SK-N-SH (cell line): ENCODE data around the gene DGUOK. TPM values are rescaled to one million over a fixed set of nuclear protein-coding genes. Genes with fewer than 3 reads are reported as not detected.

Source experiments
- CTCF ChIA-PET: fragments of 300-600, 350-600 bp; formaldehyde crosslinking; extraction: SDS; loops from one replicate; lab custom pipeline; 2021; lab: Yijun Ruan, JAX
- POLR2A ChIA-PET: fragments of 350-600 bp; sonication (Branson Sonifier 250); formaldehyde crosslinking; extraction: SDS; loops from one replicate; lab custom pipeline; 2020; ENCODE audit warnings: antibody characterized with exemption, inconsistent platforms; lab: Yijun Ruan, JAX
- DNase-seq: peaks from one replicate; pipeline ENCODE4 v3.0.0; 2012
- H2AFZ ChIP-seq: fragments of 200-600 bp; sonication (generic); 2 replicates; pipeline ENCODE4 v1.8.1; 2016; ENCODE audit warnings: antibody characterized with exemption, mild to moderate bottlenecking, low read depth
- H3F3A ChIP-seq: fragments of 200-600 bp; sonication (generic); replicated peaks from 2 replicates; pipeline ENCODE3; 2016; ENCODE audit warnings: antibody characterized with exemption, mild to moderate bottlenecking; ENCODE audit not compliant: insufficient read depth
- H3K27ac ChIP-seq, 2 experiments: fragments of 200-500 bp in 1 of 2; fragments of 200-600 bp in 1 of 2; sonication (Bioruptor generic) in 1 of 2; sonication (generic), shearing (Covaris generic) in 1 of 2; 2 replicates each; pipeline versions ENCODE4 v1.5.1 to v1.6.1; 2014 to 2016; ENCODE audit warnings: low read depth in 2 of 2, inconsistent platforms in 1 of 2, low read length in 1 of 2, mild to moderate bottlenecking in 1 of 2, mixed read lengths in 1 of 2
- H3K27me3 ChIP-seq: fragments of 200-600 bp; sonication (generic), shearing (Covaris generic); 2 replicates; pipeline ENCODE4 v1.6.1; 2016; ENCODE audit warnings: mixed run types; ENCODE audit not compliant: insufficient read depth
- H3K36me3 ChIP-seq, 2 experiments: fragments of 200-500 bp in 1 of 2; fragments of 200-600 bp in 1 of 2; sonication (Bioruptor generic) in 1 of 2; sonication (generic) in 1 of 2; replicated peaks in 1 of 2; 2 replicates each; pipeline versions ENCODE3 to v1.5.1; 2014 to 2016; ENCODE audit warnings: low read length in 1 of 2, mild to moderate bottlenecking in 1 of 2; ENCODE audit not compliant: insufficient read depth in 2 of 2, control insufficient read depth in 1 of 2
- H3K4me1 ChIP-seq, 2 experiments: fragments of 200-500 bp in 1 of 2; fragments of 200-600 bp in 1 of 2; sonication (Bioruptor generic) in 1 of 2; sonication (generic), shearing (Covaris generic) in 1 of 2; 2 replicates each; pipeline versions ENCODE4 v1.5.1 to v1.6.1; 2014 to 2016; ENCODE audit warnings: low read depth in 1 of 2, low read length in 1 of 2, mixed run types in 1 of 2; ENCODE audit not compliant: insufficient read depth in 2 of 2, control insufficient read depth in 1 of 2
- H3K4me2 ChIP-seq: fragments of 200-600 bp; sonication (generic), shearing (Covaris generic); 2 replicates; pipeline ENCODE4 v1.6.1; 2017; ENCODE audit warnings: mixed run types
- H3K4me3 ChIP-seq, 2 experiments: fragments of 200-500 bp in 1 of 2; fragments of 200-600 bp in 1 of 2; sonication (Bioruptor generic) in 1 of 2; sonication (generic), shearing (Covaris generic) in 1 of 2; 2 replicates each; pipeline versions ENCODE4 v1.5.1 to v1.8.1; 2014 to 2016; ENCODE audit warnings: low read depth in 2 of 2, inconsistent platforms in 1 of 2, low read length in 1 of 2, mild to moderate bottlenecking in 1 of 2, mixed read lengths in 1 of 2, moderate library complexity in 1 of 2
- H3K79me2 ChIP-seq: fragments of 200-600 bp; sonication (generic); 2 replicates; pipeline ENCODE4 v1.8.1; 2017; ENCODE audit warnings: mild to moderate bottlenecking; ENCODE audit not compliant: insufficient read depth
- H3K9ac ChIP-seq: fragments of 200-600 bp; sonication (generic); 2 replicates; pipeline ENCODE4 v1.6.1; 2017; ENCODE audit warnings: mixed run types
- H3K9me2 ChIP-seq: fragments of 200-600 bp; sonication (generic); 2 replicates; pipeline ENCODE4 v1.6.1; 2017; ENCODE audit warnings: mixed run types
- H3K9me3 ChIP-seq: fragments of 200-600 bp; sonication (generic); 2 replicates; pipeline ENCODE4 v1.6.1; 2017; ENCODE audit warnings: mixed run types, mild to moderate bottlenecking, moderate library complexity
- H4K20me1 ChIP-seq: fragments of 200-600 bp; sonication (generic); 2 replicates; pipeline ENCODE4 v1.6.1; 2017; ENCODE audit warnings: mild to moderate bottlenecking, mixed run types; ENCODE audit not compliant: insufficient read depth
- EP300 ChIP-seq, 2 experiments: IDR thresholded peaks; 2 replicates each; pipeline versions ENCODE4 v1.4.0 to v1.6.1; 2012; ENCODE audit warnings: borderline replicate concordance in 1 of 2, low read depth in 1 of 2, low read length in 1 of 2
- MEF2A ChIP-seq: IDR thresholded peaks from 2 replicates; pipeline ENCODE4 v1.4.0; 2012; ENCODE audit warnings: low read depth, borderline replicate concordance
- MXI1 ChIP-seq: IDR thresholded peaks from 2 replicates; pipeline ENCODE4 v1.6.1; 2012; ENCODE audit warnings: mild to moderate bottlenecking, low read depth, low read length, improper control_type of control experiment
- POLR2AphosphoS5 ChIP-seq: IDR thresholded peaks from 2 replicates; pipeline ENCODE4 v1.6.1; 2012; ENCODE audit warnings: low read depth, low read length
- RXRA ChIP-seq: IDR thresholded peaks from 2 replicates; pipeline ENCODE4 v1.4.0; 2012; ENCODE audit warnings: low read depth, mild to moderate bottlenecking, borderline replicate concordance
- SMC3 ChIP-seq: IDR thresholded peaks from 2 replicates; pipeline ENCODE4 v1.6.1; 2012; ENCODE audit warnings: low read depth, low read length, improper control_type of control experiment
- TAF1 ChIP-seq: IDR thresholded peaks from 2 replicates; pipeline ENCODE4 v1.6.1; 2012; ENCODE audit warnings: low read depth, mild to moderate bottlenecking, low read length, moderate library complexity, borderline replicate concordance
- TEAD4 ChIP-seq: IDR thresholded peaks from 2 replicates; pipeline ENCODE4 v1.4.0; 2012; ENCODE audit warnings: mild to moderate bottlenecking, borderline replicate concordance; ENCODE audit not compliant: insufficient read depth
- YY1 ChIP-seq: IDR thresholded peaks from 2 replicates; pipeline ENCODE4 v1.4.0; 2012; ENCODE audit warnings: low read depth, mild to moderate bottlenecking
- WGBS: methylation state at CpG from one replicate; pipeline ENCODE4 v1.1.6; 2017; ENCODE audit warnings: low lambda C conversion rate; 5-methylcytosine and 5-hydroxymethylcytosine counted together
- polyA plus RNA-seq, 3 experiments: library from polyadenylated mRNA; depleted of rRNA; stranded (reverse); fragments of >200 nt; gene quantifications; 2 replicates each; pipeline ENCODE4 v1.2.3, GENCODE V29; 2012
- TF ChIP-seq, protein P1 (sequence below): fragments of 150-350 bp; IDR thresholded peaks from 2 replicates; pipeline ENCODE4 v1.6.1; 2016; ENCODE audit warnings: mild to moderate bottlenecking, low read depth, low read length
- TF ChIP-seq, protein P2 (sequence below): IDR thresholded peaks from 2 replicates; pipeline ENCODE4 v1.4.0; 2012; ENCODE audit warnings: low read depth, borderline replicate concordance

The DGUOK gene
- polyA plus RNA-seq, 1 of the 3 experiments (the other 2 are of a cell fraction) = 122 TPM

DNA sequence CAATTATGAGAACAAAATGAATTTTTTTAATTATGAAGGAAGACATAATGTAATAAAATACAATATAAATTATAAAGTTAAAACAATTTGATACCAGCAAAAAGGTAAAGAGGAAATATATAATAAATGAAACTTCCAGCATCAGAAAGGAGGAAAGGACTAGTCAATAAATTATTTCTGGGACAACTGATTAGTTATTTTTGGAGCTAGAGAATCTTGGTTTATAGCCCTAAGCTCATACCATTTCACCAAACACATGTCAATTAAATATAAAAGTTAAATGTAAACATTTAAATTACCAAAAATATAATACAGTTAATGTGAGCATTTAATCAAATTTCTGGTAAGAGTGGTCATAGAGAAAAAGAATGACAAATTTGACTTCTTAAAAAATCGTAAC lies 21.7 kb upstream of the DGUOK start (continued):
- TF ChIP-seq SMC3 = no peak
- TF ChIP-seq, protein P1, sequence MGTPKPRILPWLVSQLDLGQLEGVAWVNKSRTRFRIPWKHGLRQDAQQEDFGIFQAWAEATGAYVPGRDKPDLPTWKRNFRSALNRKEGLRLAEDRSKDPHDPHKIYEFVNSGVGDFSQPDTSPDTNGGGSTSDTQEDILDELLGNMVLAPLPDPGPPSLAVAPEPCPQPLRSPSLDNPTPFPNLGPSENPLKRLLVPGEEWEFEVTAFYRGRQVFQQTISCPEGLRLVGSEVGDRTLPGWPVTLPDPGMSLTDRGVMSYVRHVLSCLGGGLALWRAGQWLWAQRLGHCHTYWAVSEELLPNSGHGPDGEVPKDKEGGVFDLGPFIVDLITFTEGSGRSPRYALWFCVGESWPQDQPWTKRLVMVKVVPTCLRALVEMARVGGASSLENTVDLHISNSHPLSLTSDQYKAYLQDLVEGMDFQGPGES = no peak
- TF ChIP-seq, all 33 proteins: peak for 0

DNA sequence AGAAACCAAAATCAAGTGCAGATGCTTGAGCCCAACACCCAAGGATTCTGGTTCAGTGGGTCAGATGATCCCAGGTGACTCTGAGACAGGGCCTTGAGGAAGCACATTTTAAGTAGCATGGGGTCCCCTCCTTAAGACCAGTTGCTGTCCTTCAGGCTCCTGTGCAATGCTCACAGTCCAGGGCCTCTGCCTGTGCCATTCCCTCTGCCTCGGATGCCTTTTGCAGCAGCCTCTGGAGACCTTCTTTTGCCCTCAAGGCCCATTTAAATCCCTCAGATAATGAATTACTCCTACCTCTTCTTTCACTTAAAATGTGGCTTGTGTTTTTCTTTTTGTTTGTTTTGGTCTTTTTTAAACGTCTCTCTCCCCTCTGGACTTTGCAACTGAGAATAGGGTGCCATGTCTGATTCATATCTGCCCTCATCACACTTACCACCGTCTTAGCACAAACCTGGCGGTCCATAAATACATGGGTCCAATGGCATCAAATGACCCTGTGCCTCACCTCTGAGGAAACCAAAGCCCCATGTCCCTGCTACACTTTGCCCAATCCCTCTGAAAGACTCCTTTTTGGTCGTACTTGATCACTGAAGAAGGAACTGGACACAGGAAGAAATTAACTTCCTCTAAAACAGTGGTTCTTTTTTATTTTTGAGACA lies 19.7 kb upstream of the DGUOK start:
- DNase-seq = no peak
- Histone ChIP-seq H3K9ac (no peak overlapping the region), H3K79me2 (no peaks in the 10 kb centered on the region), H3K27me3 (no peaks in the 10 kb centered on the region; the same call in 1 of the 2 replicates), H3K4me3 (no peak overlapping the region), H2AFZ (no peak overlapping the region), H3F3A (no peaks in the 10 kb centered on the region), H4K20me1 (no peaks in the 10 kb centered on the region), H3K36me3 (no peaks in the 10 kb centered on the region), H3K9me3 (no peaks in the 10 kb centered on the region), H3K4me2 (no peak overlapping the region), H3K27ac (no peak overlapping the region), H3K4me1 (peaks cover 0 to 7% of the 10 kb centered on the region in 2 experiments; a peak in 1 of 4 replicates), H3K9me2 (0 out of 2 replicates have a peak, but pooled peaks cover 3% of the 10 kb centered on the region)
- CTCF ChIA-PET = interaction anchor here (1.8 kb wide), 1 partner anchor 10 kb away, joined by 4 read pairs; no protein-coding TSS in a partner anchor
- POLR2A ChIA-PET = no interaction called here
- 71% methylated on average over 5 of the region's 5 CpGs for WGBS
- TF ChIP-seq EP300 (IDR thresholded peaks at IDR 0.05; ENCODE audit: borderline replicate concordance in 1 of 2, low read depth in 1 of 2, low read length in 1 of 2) (no peak), TAF1 (no peak), TEAD4 (no peak), RXRA (no peak), MXI1 (no peak), YY1 (no peak), MEF2A (no peak), POLR2AphosphoS5 (no peak)
- TF ChIP-seq, protein P1 = no peak
- TF ChIP-seq, protein P2, sequence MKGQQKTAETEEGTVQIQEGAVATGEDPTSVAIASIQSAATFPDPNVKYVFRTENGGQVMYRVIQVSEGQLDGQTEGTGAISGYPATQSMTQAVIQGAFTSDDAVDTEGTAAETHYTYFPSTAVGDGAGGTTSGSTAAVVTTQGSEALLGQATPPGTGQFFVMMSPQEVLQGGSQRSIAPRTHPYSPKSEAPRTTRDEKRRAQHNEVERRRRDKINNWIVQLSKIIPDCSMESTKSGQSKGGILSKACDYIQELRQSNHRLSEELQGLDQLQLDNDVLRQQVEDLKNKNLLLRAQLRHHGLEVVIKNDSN = no peak
